PFSK-1 (cell line): ENCODE measurements around the gene PTPRM.

Source experiments
- FOXP2 ChIP-seq: optimal IDR thresholded peaks from 2 replicates; pipeline ENCODE3; 2011; ENCODE audit warnings: borderline replicate concordance, control low read depth, inconsistent platforms; ENCODE audit not compliant: insufficient read depth; ENCODE audit errors: extremely low read length, extremely low read depth
- POLR2AphosphoS5 ChIP-seq: IDR thresholded peaks from 2 replicates; pipeline ENCODE4 v1.6.1; 2012; ENCODE audit warnings: low read depth, mild to moderate bottlenecking, control low read depth, low read length, moderate library complexity
- REST ChIP-seq, 2 experiments: IDR thresholded peaks; 2 replicates each; pipeline versions ENCODE4 v1.6.1 to v1.8.0; 2011 to 2012; ENCODE audit warnings: low read depth in 2 of 2, low read length in 2 of 2, control low read depth in 1 of 2, inconsistent platforms in 1 of 2, mild to moderate bottlenecking in 1 of 2, moderate library complexity in 1 of 2; ENCODE audit not compliant: insufficient read depth in 1 of 2
- SIN3A ChIP-seq: IDR thresholded peaks from 2 replicates; pipeline ENCODE4 v1.6.1; 2012; ENCODE audit warnings: mild to moderate bottlenecking, low read length, moderate library complexity, borderline replicate concordance; ENCODE audit not compliant: insufficient read depth
- TAF1 ChIP-seq: IDR thresholded peaks from 2 replicates; pipeline ENCODE4 v1.6.1; 2012; ENCODE audit warnings: low read length, control low read depth, borderline replicate concordance; ENCODE audit not compliant: insufficient read depth

GRCh38 chr18:7955175-7955574 is 388.1 kb downstream of the PTPRM start:
- TF ChIP-seq SIN3A (no peak), TAF1 (no peak), POLR2AphosphoS5 (no peak), REST (IDR thresholded peaks at IDR 0.05; ENCODE audit: insufficient read depth in 1 of 2, low read depth in 2 of 2, low read length in 2 of 2) (no peak), FOXP2 (no peak)
